Natural killer cell (primary cell): ENCODE measurements around the gene STXBP1. TPM values are rescaled to one million over a fixed set of nuclear protein-coding genes. Genes with fewer than 3 reads are reported as not detected.
"Not testable (repeated sequence)": the region's sequence is repeated elsewhere in the genome, so short reads cannot be mapped to it uniquely, and the experiment has no call there.

Experiments
- ATAC-seq, 3 donors: fragments of 150-1000 bp in 2 of 3; fragments of 200-7000 bp in 1 of 3; cut with Tn5 transposase; 1 replicate in 1 of 3; 2 replicates in 2 of 3; pipeline ENCODE4 v1.10.0; 2021; ENCODE audit warnings: mild to moderate bottlenecking in 2 of 3, moderate library complexity in 2 of 3
- DNase-seq, 2 donors: peaks; one replicate each; pipeline versions ENCODE4 v3.0.0 to v3.0.0-alpha.2; 2013 to 2021; ENCODE audit warnings: mixed read lengths in 1 of 2
- H3K27ac ChIP-seq: one replicate; pipeline ENCODE4 v1.5.1; 2013; ENCODE audit warnings: mild to moderate bottlenecking, low read length
- H3K27me3 ChIP-seq: one replicate; pipeline ENCODE4 v1.6.1; 2013; ENCODE audit warnings: low read length; ENCODE audit not compliant: control insufficient read depth, insufficient read depth
- H3K36me3 ChIP-seq: one replicate; pipeline ENCODE4 v1.6.1; 2013; ENCODE audit warnings: low read length; ENCODE audit not compliant: control insufficient read depth, insufficient read depth
- H3K4me1 ChIP-seq: one replicate; pipeline ENCODE4 v1.6.1; 2013; ENCODE audit warnings: low read length; ENCODE audit not compliant: control insufficient read depth, insufficient read depth
- H3K4me3 ChIP-seq: one replicate; pipeline ENCODE4 v1.5.1; 2013; ENCODE audit warnings: low read length
- H3K9me3 ChIP-seq: one replicate; pipeline ENCODE4 v1.6.1; 2013; ENCODE audit warnings: low read length; ENCODE audit not compliant: control insufficient read depth, insufficient read depth
- H3K27ac Mint-ChIP-seq, 2 donors: one replicate each; pipeline ENCODE4 v1.8.0; 2022; ENCODE audit warnings: mild to moderate bottlenecking in 2 of 2, mixed read lengths in 2 of 2, moderate library complexity in 1 of 2
- H3K27me3 Mint-ChIP-seq, 2 donors: one replicate each; pipeline ENCODE4 v1.8.0; 2022; ENCODE audit warnings: low read depth in 2 of 2, mixed read lengths in 2 of 2
- H3K36me3 Mint-ChIP-seq: one replicate; pipeline ENCODE4 v1.8.0; 2022; ENCODE audit warnings: mixed read lengths
- H3K4me1 Mint-ChIP-seq, 2 donors: one replicate each; pipeline ENCODE4 v1.8.0; 2022; ENCODE audit warnings: mixed read lengths in 2 of 2
- H3K4me3 Mint-ChIP-seq: one replicate; pipeline ENCODE4 v1.8.0; 2022; ENCODE audit warnings: mild to moderate bottlenecking, moderate library complexity, mixed read lengths
- H3K9me3 Mint-ChIP-seq, 2 donors: one replicate each; pipeline ENCODE4 v1.8.0; 2022; ENCODE audit warnings: mixed read lengths in 2 of 2
- CTCF ChIP-seq: fragments of 200-600 bp; IDR thresholded peaks from one replicate; pipeline ENCODE4 v1.8.0; 2022; ENCODE audit warnings: antibody characterized with exemption
- WGBS: methylation state at CpG from one replicate; pipeline ENCODE4 v1.1.7; 2013; ENCODE audit warnings: missing lambda C conversion rate; ENCODE audit not compliant: insufficient coverage; 5-methylcytosine and 5-hydroxymethylcytosine counted together
- intact Hi-C: fragments of 100-400 bp; cut with micrococcal nuclease; formaldehyde crosslinking; loops from one replicate; pipeline ENCODE4 v1.14.2; 2022
- total RNA-seq, 4 donors: library from RNA; stranded (reverse); fragments of 120-200 nt in 1 of 4; gene quantifications; one replicate each; pipeline versions ENCODE4 v1.2.3 to v1.2.4, GENCODE V29; 2013 to 2022

The STXBP1 gene
- total RNA-seq, 3 donors from 2014 or later (not counting 1 experiment from before 2014, with no cell fraction given): 0.97 to 1.8 (median 1.6) TPM

- Histone ChIP-seq H3K4me3 (no peak overlapping the region), H3K36me3 (no peaks in the 10 kb centered on the region), H3K4me1 (peaks cover 25% of the 10 kb centered on the region), H3K27me3 (no peaks in the 10 kb centered on the region), H3K9me3 (no peaks in the 10 kb centered on the region), H3K27ac (no peak overlapping the region)
- H3K9me3 Mint-ChIP-seq: no peaks in the 10 kb centered on the region
- H3K27me3 Mint-ChIP-seq: no peaks in the 10 kb centered on the region
- H3K27ac Mint-ChIP-seq: no peak overlapping the region
- 90% methylated on average over 8 of the region's 8 CpGs for WGBS
- intact Hi-C loops: no loop called here
- ATAC-seq: no peak
- H3K4me3 Mint-ChIP-seq: no peak overlapping the region
- TF ChIP-seq CTCF: no peak
- H3K36me3 Mint-ChIP-seq: no peaks in the 10 kb centered on the region
- DNase-seq: no peak
- peaks cover 12 to 20% of the 10 kb centered on the region in 2 donors for H3K4me1 Mint-ChIP-seq
Measured at GRCh38 chr9:127580366-127580765, 31.7 kb upstream of the STXBP1 start.

GRCh38 chr9:127580879-127581475 is 31.1 kb upstream of the STXBP1 start:
- Mint-ChIP-seq H3K36me3 (no peaks in the 10 kb centered on the region), H3K9me3 (no peaks in the 10 kb centered on the region), H3K4me3 (no peak overlapping the region), H3K27me3 (no peaks in the 10 kb centered on the region), H3K4me1 (peaks cover 12 to 20% of the 10 kb centered on the region in 2 donors), H3K27ac (no peak overlapping the region)
- Histone ChIP-seq H3K9me3 (no peaks in the 10 kb centered on the region), H3K27ac (no peak overlapping the region), H3K4me1 (peaks cover 25% of the 10 kb centered on the region), H3K4me3 (no peak overlapping the region), H3K36me3 (no peaks in the 10 kb centered on the region), H3K27me3 (no peaks in the 10 kb centered on the region)
- intact Hi-C loops: no loop called here
- WGBS: 91% methylated on average over 6 of the region's 7 CpGs
- DNase-seq (no peak), ATAC-seq (no peak)
- TF ChIP-seq CTCF: no peak

GRCh38 chr9:127584474-127584805 is 27.6 kb upstream of the STXBP1 start:
- H3K4me3 Mint-ChIP-seq, H3K9me3 ChIP-seq, H3K27me3 ChIP-seq, H3K27me3 Mint-ChIP-seq, H3K4me1 Mint-ChIP-seq, H3K27ac Mint-ChIP-seq, intact Hi-C loops, H3K36me3 ChIP-seq, H3K4me3 ChIP-seq, DNase-seq, H3K9me3 Mint-ChIP-seq, H3K27ac ChIP-seq, ATAC-seq, H3K36me3 Mint-ChIP-seq: not testable (repeated sequence)
- H3K4me1 ChIP-seq: peaks cover 15% of the 10 kb centered on the region
- 88% methylated on average over 3 of the region's 3 CpGs for WGBS

DNA sequence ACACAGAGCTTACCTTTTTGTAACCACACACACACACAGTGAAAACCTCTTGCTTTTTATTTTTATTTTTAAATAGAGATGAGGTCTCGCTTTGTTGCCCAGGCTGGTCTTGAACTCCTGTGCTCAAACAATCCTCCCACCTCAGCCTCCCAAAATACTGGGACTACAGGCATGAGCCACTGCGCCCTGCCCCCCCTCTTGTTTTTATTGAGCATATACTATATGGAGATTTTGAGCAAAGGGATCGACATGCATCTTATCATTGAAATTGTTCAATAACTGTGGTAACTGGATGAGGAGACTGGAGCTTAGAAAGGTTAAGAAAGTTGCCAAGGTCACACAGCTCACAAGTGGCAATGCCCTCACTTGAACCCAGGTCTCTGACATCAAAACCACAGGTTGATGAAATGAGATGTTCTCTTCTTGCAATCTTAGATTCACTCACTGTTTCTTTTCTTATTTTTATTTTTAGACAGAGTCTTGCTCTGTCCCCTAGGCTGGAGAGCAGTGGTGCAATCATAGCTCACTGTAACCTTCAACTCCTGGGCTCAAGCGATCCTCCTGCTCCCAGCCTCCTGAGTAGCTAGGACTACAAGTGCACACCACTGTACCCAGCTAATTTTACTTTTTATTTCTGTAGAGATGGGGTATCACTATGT is 26.8 kb upstream of the STXBP1 start:
- Mint-ChIP-seq H3K36me3 (no peaks in the 10 kb centered on the region), H3K27ac (no peak overlapping the region), H3K4me3 (no peak overlapping the region), H3K27me3 (no peaks in the 10 kb centered on the region), H3K4me1 (peaks cover 0 to 8% of the 10 kb centered on the region in 2 donors), H3K9me3 (no peaks in the 10 kb centered on the region)
- WGBS: 88% methylated on average over 3 of the region's 4 CpGs
- Histone ChIP-seq H3K27me3 (peaks cover 2% of the 10 kb centered on the region), H3K27ac (no peak overlapping the region), H3K9me3 (no peaks in the 10 kb centered on the region), H3K4me3 (no peak overlapping the region), H3K36me3 (no peaks in the 10 kb centered on the region), H3K4me1 (peaks cover 6% of the 10 kb centered on the region)
- intact Hi-C loops: no loop called here
- ATAC-seq (no peak), DNase-seq (no peak)
- TF ChIP-seq CTCF: no peak
